H9 (cell line): ENCODE data around the gene GAN. TPM values are rescaled to one million over a fixed set of nuclear protein-coding genes. Genes with fewer than 3 reads are reported as not detected.

ENCODE experiments used
- DNase-seq: peaks from one replicate; pipeline ENCODE4 v3.0.0-alpha.2; 2017
- H2AFZ ChIP-seq: one replicate; pipeline ENCODE4 v1.6.1; 2013; ENCODE audit warnings: mild to moderate bottlenecking, low read length, control low read depth, moderate library complexity
- H2AK5ac ChIP-seq: 2 replicates; pipeline ENCODE4 v1.6.1; 2013; ENCODE audit warnings: low read length, control low read depth, mixed read lengths; ENCODE audit not compliant: insufficient read length
- H2BK120ac ChIP-seq: one replicate; pipeline ENCODE4 v1.6.1; 2013; ENCODE audit warnings: low read depth, mild to moderate bottlenecking, low read length, control low read depth, inconsistent platforms; ENCODE audit not compliant: poor library complexity, severe bottlenecking
- H2BK12ac ChIP-seq: 2 replicates; pipeline ENCODE4 v1.6.1; 2013; ENCODE audit warnings: low read length, control low read depth, mixed read lengths, low read depth; ENCODE audit not compliant: insufficient read length
- H2BK15ac ChIP-seq: 2 replicates; pipeline ENCODE4 v1.6.1; 2013; ENCODE audit warnings: low read depth, low read length, control low read depth
- H2BK20ac ChIP-seq: one replicate; pipeline ENCODE4 v1.6.1; 2013; ENCODE audit warnings: low read depth, mild to moderate bottlenecking, low read length, control low read depth, inconsistent platforms; ENCODE audit not compliant: poor library complexity, severe bottlenecking
- H2BK5ac ChIP-seq: 2 replicates; pipeline ENCODE4 v1.6.1; 2013; ENCODE audit warnings: low read length, control low read depth, mixed read lengths; ENCODE audit not compliant: insufficient read length
- H3K14ac ChIP-seq: 2 replicates; pipeline ENCODE4 v1.6.1; 2013; ENCODE audit warnings: low read length, control low read depth; ENCODE audit not compliant: insufficient read depth
- H3K18ac ChIP-seq: 2 replicates; pipeline ENCODE4 v1.6.1; 2013; ENCODE audit warnings: low read depth, mild to moderate bottlenecking, mixed read lengths, low read length, control low read depth; ENCODE audit not compliant: insufficient read length
- H3K23ac ChIP-seq: 2 replicates; pipeline ENCODE4 v1.6.1; 2013; ENCODE audit warnings: low read length, control low read depth, mixed read lengths, low read depth; ENCODE audit not compliant: insufficient read length
- H3K23me2 ChIP-seq: 2 replicates; pipeline ENCODE4 v1.6.1; 2013; ENCODE audit warnings: low read depth, mild to moderate bottlenecking, mixed read lengths, low read length, control low read depth; ENCODE audit not compliant: insufficient read length, poor library complexity, severe bottlenecking
- H3K27ac ChIP-seq: 2 replicates; pipeline ENCODE4 v1.5.1; 2013; ENCODE audit warnings: low read length, control low read depth, mixed read lengths, low read depth; ENCODE audit not compliant: insufficient read length
- H3K27me3 ChIP-seq: 2 replicates; pipeline ENCODE4 v1.6.1; 2013; ENCODE audit warnings: low read length, control low read depth, inconsistent platforms; ENCODE audit not compliant: insufficient read depth
- H3K4ac ChIP-seq: 2 replicates; pipeline ENCODE4 v1.6.1; 2013; ENCODE audit warnings: low read depth, mild to moderate bottlenecking, control low read depth, inconsistent platforms, low read length, moderate library complexity
- H3K4me1 ChIP-seq: 2 replicates; pipeline ENCODE4 v1.6.1; 2013; ENCODE audit warnings: low read length, control low read depth, inconsistent platforms; ENCODE audit not compliant: insufficient read depth
- H3K4me2 ChIP-seq: 2 replicates; pipeline ENCODE4 v1.6.1; 2013; ENCODE audit warnings: low read length, control low read depth, mixed read lengths; ENCODE audit not compliant: insufficient read length, insufficient read depth
- H3K56ac ChIP-seq: 2 replicates; pipeline ENCODE4 v1.6.1; 2013; ENCODE audit warnings: low read depth, mild to moderate bottlenecking, mixed read lengths, low read length, control low read depth; ENCODE audit not compliant: insufficient read length
- H3K79me1 ChIP-seq: 2 replicates; pipeline ENCODE4 v1.6.1; 2013; ENCODE audit warnings: low read depth, mild to moderate bottlenecking, moderate library complexity, low read length, control low read depth, inconsistent platforms; ENCODE audit not compliant: insufficient read depth, poor library complexity, severe bottlenecking
- H3K79me2 ChIP-seq: 2 replicates; pipeline ENCODE4 v1.6.1; 2013; ENCODE audit warnings: low read length, control low read depth, inconsistent platforms; ENCODE audit not compliant: insufficient read depth
- H3K9ac ChIP-seq: 2 replicates; pipeline ENCODE4 v1.6.1; 2013; ENCODE audit warnings: low read length, control low read depth, mixed read lengths; ENCODE audit not compliant: insufficient read length; ENCODE audit errors: extremely low read depth
- H3K9me3 ChIP-seq: one replicate; pipeline ENCODE4 v1.6.1; 2013; ENCODE audit warnings: low read depth, low read length, inconsistent platforms; ENCODE audit not compliant: control insufficient read depth
- H3T11ph ChIP-seq: one replicate; pipeline ENCODE4 v1.6.1; 2013; ENCODE audit warnings: mild to moderate bottlenecking, low read length, control low read depth, inconsistent platforms
- H4K20me1 ChIP-seq: one replicate; pipeline ENCODE4 v1.6.1; 2013; ENCODE audit not compliant: control insufficient read depth, insufficient read length, insufficient read depth
- H4K5ac ChIP-seq: 2 replicates; pipeline ENCODE4 v1.6.1; 2013; ENCODE audit warnings: low read depth, mild to moderate bottlenecking, mixed read lengths, low read length, control low read depth; ENCODE audit not compliant: insufficient read length
- H4K8ac ChIP-seq: replicated peaks from 2 replicates; pipeline ENCODE4 v1.6.1; 2013; ENCODE audit warnings: low read length, control low read depth, mixed read lengths, low read depth; ENCODE audit not compliant: insufficient read length
- H4K91ac ChIP-seq: 2 replicates; pipeline ENCODE4 v1.6.1; 2013; ENCODE audit warnings: low read depth, mild to moderate bottlenecking, moderate library complexity, mixed read lengths, low read length, control low read depth; ENCODE audit not compliant: insufficient read length
- H3K27ac Mint-ChIP-seq, 3 experiments: 2 replicates in 2 of 3; 3 replicates in 1 of 3; pipeline ENCODE4 v1.8.0; 2020 to 2021; ENCODE audit warnings: mixed read lengths in 3 of 3, mild to moderate bottlenecking in 1 of 3, moderate library complexity in 1 of 3
- H3K27me3 Mint-ChIP-seq: 2 replicates; pipeline ENCODE4 v1.8.0; 2021; ENCODE audit warnings: low read depth, mild to moderate bottlenecking, moderate library complexity, mixed read lengths
- H3K36me3 Mint-ChIP-seq, 3 experiments: 2 replicates in 2 of 3; 3 replicates in 1 of 3; pipeline ENCODE4 v1.8.0; 2020 to 2021; ENCODE audit warnings: low read depth in 3 of 3, mixed read lengths in 3 of 3; ENCODE audit not compliant: insufficient read depth in 1 of 3
- H3K4me1 Mint-ChIP-seq, 2 experiments: 2 replicates each; pipeline ENCODE4 v1.8.0; 2020; ENCODE audit warnings: mixed read lengths in 2 of 2
- H3K4me3 Mint-ChIP-seq, 2 experiments: 2 replicates in 1 of 2; 3 replicates in 1 of 2; pipeline ENCODE4 v1.8.0; 2020 to 2021; ENCODE audit warnings: mild to moderate bottlenecking in 2 of 2, mixed read lengths in 2 of 2, moderate library complexity in 1 of 2
- H3K9me3 Mint-ChIP-seq, 2 experiments: 2 replicates in 1 of 2; 3 replicates in 1 of 2; pipeline ENCODE4 v1.8.0; 2020; ENCODE audit warnings: mild to moderate bottlenecking in 2 of 2, mixed read lengths in 2 of 2, moderate library complexity in 1 of 2
- CTCF ChIP-seq: fragments of 200-600 bp; sonication (generic); conservative IDR thresholded peaks from 3 replicates; pipeline ENCODE4 v1.8.0; 2021; ENCODE audit warnings: antibody characterized with exemption, mild to moderate bottlenecking
- WGBS: extraction: QIAGEN DNeasy Blood & Tissue Kit; methylation state at CpG from one replicate; pipeline ENCODE4 v1.1.7; 2013; ENCODE audit warnings: missing lambda C conversion rate, low lambda C conversion rate, mixed read lengths; ENCODE audit not compliant: insufficient read length; ENCODE audit errors: extremely low coverage; 5-methylcytosine and 5-hydroxymethylcytosine counted together
- total RNA-seq: library from RNA; stranded (reverse); gene quantifications from 2 replicates; pipeline ENCODE4 v1.2.1, GENCODE V29; 2021

The GAN gene
- total RNA-seq, 1 experiment from 2014 or later = 20.9 TPM

GRCh38 chr16:81353895-81354294 is 39.1 kb downstream of the GAN start:
- Histone ChIP-seq H2BK20ac (no peak overlapping the region), H4K91ac (no peak overlapping the region), H3K23me2 (no peaks in the 10 kb centered on the region), H3K9me3 (no peaks in the 10 kb centered on the region), H3K9ac (no peak overlapping the region), H3K56ac (no peak overlapping the region), H4K5ac (no peak overlapping the region), H3K14ac (no peak overlapping the region), H3K27ac (no peak overlapping the region), H3K4me2 (no peak overlapping the region), H2BK12ac (no peak overlapping the region), H3K79me1 (peaks cover 3% of the 10 kb centered on the region), H3K23ac (no peak overlapping the region), H2BK5ac (no peak overlapping the region), H2AK5ac (no peak overlapping the region), H3T11ph (no peak overlapping the region), H2BK120ac (no peak overlapping the region), H3K79me2 (no peaks in the 10 kb centered on the region), H2BK15ac (no peak overlapping the region), H3K27me3 (no peaks in the 10 kb centered on the region), H2AFZ (no peak overlapping the region), H3K4me1 (no peaks in the 10 kb centered on the region), H4K20me1 (no peaks in the 10 kb centered on the region), H4K8ac (no peak overlapping the region), H3K18ac (no peak overlapping the region), H3K4ac (no peak overlapping the region)
- Mint-ChIP-seq H3K4me1 (no peaks in the 10 kb centered on the region), H3K36me3 (peaks cover 12 to 31% (median 20%) of the 10 kb centered on the region in 3 experiments; a peak in 6 of 7 replicates), H3K4me3 (no peak overlapping the region), H3K27me3 (no peaks in the 10 kb centered on the region), H3K27ac (no peak overlapping the region), H3K9me3 (no peaks in the 10 kb centered on the region; a peak in 1 of 5 replicates)
- no peak for DNase-seq
- WGBS = no CpG with 5 or more reads among the region's 3 CpGs
- TF ChIP-seq CTCF = no peak
